ENCODE results near the gene PTPRN.
A peak's percentile ranks its signal among the peaks of the same experiment; 100 is the strongest.
"Not testable (repeated sequence)": the region's sequence is repeated elsewhere in the genome, so short reads cannot be mapped to it uniquely, and the experiment has no call there.

Gene PTPRN

DNA sequence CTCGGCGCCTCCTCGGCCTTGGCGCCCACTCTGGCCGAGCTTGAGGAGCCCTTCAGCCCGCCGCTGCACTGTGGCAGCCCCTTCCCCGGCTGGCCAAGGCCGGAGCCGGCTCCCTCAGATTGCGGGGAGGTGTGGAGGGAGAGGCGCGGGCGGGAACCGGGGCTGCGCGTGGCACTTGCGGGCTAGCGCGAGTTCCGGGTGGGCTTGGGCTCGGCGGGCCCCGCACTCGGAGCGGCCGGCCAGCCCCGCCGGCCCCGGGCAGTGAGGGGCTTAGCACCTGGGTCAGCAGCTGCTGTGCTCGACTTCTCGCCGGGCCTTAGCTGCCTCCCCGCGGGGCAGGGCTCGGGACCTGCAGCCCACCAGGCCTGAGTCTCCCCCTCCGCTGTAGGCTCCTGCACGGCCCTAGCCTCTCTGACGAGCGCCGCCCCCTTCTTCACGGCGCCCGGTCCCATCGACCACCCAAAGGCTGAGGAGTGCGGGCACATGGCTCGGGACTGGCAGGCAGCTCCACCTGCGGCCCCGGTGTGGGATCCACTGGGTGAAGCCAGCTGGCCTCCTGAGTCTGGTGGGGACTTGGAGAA is 3.6 kb upstream of the PTPRN start:
- in situ Hi-C loops (cut with HindIII; ENCODE audit: low pct_ligation_motif_present, low pct_unique_long_range_greater_than_20kb, low sequenced_read_pairs): not testable (repeated sequence)

DNA sequence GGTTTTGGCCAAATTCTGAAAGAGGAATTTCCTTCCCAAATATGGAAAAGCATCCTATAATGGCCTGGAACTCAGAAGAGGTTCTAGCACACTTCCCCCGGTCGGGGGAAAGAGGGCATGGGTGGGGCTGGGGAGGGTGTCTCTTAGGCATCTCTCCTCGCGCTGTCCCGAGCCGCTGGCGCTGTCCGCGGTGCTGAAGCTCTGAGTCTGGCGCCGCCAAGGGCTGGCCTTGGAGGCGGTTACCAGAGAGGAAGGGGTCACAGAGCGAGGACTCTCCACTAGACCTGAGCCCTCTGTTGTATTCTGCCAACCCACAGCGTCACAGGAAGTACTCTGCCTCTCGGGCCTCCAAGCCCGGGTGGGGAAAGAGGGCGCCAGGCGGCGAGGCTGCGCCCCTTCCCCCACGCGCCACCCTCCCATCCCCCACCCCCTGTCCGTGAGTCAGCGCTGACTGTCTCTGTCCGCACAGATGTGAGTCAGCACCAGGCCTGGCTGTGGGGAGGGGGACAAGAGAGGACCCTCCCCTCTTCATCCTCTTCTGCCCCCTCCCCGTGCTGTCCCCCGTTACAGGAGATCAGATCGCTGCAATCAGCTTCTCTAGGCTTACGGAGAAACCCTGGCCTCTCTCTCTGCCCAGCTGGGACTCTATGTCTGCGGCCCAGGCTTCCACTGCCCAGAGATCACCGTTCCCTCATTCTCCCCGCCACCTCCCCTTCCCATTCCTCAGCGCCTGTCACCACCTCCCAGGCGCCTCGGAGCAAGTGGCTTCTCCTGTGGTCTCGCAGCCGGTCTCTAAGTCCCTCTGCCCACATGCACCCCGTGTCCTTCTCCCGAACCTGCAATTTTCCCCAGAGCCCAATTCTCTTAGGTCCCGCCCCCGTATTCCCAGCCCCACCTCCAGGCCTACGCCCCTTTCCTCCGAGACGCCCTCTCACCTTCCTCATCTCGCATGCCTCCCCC is 779 bp downstream of the PTPRN start:
- peak; percentile 90 for DNase-seq
- in situ Hi-C loops (cut with HindIII; ENCODE audit: low pct_ligation_motif_present, low pct_unique_long_range_greater_than_20kb, low sequenced_read_pairs): no loop called here

More for the DNA sequence above, 3.6 kb upstream of the PTPRN start:
- not testable (repeated sequence) for DNase-seq

DNA sequence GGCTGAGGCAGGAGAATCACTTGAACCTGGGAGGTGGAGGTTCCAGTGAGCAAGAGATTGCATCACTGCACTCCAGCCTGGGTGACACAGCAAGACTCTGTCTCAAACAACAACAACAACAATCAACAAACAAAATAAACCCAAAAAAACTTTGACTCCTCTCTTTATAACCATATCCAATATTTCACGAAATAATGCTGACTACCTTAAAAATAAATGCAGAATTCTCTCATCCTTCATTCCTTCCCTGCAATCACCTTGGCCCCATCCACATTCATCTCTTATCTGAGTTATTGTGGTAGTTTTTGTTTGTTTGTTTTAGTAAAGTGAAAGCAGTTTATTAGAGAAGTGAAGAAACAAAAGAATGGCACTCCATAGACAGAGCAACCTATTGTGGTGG is 3.2 kb downstream of the PTPRN start:
- in situ Hi-C loops (cut with HindIII; ENCODE audit: low pct_ligation_motif_present, low pct_unique_long_range_greater_than_20kb, low sequenced_read_pairs): no loop called here
- no peak for DNase-seq

DNA sequence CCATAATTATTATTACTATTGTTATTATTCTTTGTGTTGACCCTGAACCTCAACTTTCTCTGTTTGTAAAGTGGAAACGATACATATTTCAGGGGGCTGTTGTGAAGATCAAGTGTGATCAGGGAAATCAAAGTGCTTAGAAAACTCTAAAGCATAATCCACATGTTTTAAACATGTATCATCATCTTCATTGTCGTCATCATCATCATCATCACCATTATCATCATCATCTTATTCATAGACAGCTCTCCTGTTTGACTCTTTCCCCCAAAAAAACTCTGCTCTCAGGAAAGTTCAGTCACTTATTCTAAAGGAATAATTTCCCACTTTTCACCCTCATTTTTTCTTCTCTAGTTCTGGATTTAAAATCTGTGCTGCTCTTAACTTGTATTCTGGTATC is 5.0 kb downstream of the PTPRN start:
- in situ Hi-C loops (cut with HindIII; ENCODE audit: low pct_ligation_motif_present, low pct_unique_long_range_greater_than_20kb, low sequenced_read_pairs): no loop called here
- no peak for DNase-seq

DNA sequence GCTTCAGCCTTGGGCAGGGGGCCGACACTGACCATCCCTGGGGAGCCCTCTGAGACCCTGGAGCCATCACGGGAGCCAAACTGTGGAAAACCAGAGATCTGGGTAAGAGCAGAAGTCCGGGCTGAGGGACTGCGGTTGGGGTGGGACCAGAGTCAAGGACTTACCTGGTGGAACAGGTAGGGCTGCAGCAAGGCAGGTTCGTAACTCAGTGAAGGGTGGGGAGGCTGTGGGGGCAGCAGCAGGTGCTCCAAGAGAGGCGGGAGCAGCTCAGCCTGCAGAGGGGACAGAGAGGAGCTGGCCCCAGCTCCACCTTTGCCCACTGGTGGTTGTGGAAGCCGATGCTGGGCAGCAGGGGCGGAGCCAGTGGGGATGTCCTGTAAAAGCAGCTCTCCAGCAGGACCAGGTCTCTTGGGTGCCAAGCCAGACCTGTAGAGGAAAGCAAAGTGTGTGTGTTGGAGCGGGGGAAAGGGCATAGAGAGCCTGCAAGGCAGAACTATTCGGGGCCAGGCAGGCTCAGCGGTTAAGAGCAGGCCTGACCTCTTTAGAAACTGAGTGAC is 6.7 kb downstream of the PTPRN start:
- DNase-seq: no peak
- in situ Hi-C loops (cut with HindIII; ENCODE audit: low pct_ligation_motif_present, low pct_unique_long_range_greater_than_20kb, low sequenced_read_pairs): no loop called here

DNA sequence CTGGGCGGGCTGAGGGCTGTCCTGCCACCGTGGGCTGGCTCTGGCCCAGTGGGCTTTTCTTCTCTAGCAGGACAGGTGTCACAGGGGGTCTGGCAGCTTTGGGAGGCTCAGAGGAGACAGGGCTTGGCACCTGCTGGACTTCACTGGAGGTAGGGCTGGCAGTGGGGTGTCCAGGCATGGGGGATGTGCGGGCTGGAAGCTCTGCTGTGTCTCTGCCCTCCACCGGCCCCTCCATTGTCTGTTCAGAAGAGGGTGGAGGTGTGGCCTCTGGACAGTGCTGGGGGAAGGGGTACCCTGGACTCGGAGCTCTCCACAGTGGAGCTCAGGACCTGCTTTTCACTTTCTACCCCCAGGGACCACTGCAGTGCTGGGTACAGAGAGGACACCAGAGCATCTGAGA is 9.2 kb downstream of the PTPRN start:
- no peak for DNase-seq
- in situ Hi-C loops (cut with HindIII; ENCODE audit: low pct_ligation_motif_present, low pct_unique_long_range_greater_than_20kb, low sequenced_read_pairs): no loop called here

DNA sequence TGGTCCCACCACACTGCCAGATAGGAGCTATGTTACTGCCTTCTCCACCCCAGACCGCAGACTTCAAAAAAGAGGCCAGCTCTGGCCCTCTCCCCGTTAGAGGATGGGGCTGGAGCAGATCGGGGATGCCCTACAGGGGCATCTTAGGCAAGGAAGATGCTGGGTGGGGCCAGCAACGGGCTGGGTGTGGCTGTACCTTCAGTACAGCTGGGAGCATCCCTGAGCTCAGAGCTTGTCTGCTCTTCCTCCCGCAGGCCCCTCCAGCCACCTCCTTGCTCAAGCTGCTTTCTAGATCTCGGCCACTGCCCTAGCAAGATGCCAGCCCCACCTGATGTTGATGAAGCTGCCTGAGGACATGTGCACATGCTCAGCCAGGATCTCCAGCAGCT is 9.8 kb downstream of the PTPRN start:
- in situ Hi-C loops (cut with HindIII; ENCODE audit: low pct_ligation_motif_present, low pct_unique_long_range_greater_than_20kb, low sequenced_read_pairs): no loop called here
- no peak for DNase-seq

DNA sequence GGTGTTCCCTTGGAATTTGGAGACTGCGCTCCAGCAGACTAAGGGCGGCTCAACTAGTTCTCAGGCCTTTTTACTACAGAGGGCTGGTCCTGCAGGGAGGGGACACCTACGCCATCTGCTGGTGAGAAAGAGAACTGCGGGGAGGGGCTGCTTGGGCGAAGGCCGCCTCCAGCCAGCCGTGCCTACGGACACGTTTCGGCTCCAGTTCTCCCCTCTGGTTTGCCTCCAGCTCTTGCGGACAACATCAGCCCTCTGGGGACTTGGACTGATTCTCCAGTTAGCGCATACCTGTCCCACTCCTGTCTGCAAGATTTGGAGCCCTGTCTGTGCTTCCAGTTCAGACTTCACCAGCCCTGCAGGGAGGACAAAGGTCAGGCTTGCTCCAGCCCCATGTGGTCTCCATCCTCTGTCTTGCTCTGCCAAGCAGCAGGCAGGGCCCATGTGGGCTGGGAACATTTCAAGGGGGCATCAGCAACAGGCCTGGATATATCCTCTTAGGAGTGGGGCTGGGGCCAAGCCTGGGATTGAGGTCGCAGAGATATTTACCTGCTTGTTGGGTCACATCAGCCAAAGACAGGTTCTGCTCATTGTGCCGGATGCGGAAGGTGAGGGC is 10.3 kb downstream of the PTPRN start:
- peak; percentile 81 for DNase-seq
- in situ Hi-C loops (cut with HindIII; ENCODE audit: low pct_ligation_motif_present, low pct_unique_long_range_greater_than_20kb, low sequenced_read_pairs): no loop called here

DNA sequence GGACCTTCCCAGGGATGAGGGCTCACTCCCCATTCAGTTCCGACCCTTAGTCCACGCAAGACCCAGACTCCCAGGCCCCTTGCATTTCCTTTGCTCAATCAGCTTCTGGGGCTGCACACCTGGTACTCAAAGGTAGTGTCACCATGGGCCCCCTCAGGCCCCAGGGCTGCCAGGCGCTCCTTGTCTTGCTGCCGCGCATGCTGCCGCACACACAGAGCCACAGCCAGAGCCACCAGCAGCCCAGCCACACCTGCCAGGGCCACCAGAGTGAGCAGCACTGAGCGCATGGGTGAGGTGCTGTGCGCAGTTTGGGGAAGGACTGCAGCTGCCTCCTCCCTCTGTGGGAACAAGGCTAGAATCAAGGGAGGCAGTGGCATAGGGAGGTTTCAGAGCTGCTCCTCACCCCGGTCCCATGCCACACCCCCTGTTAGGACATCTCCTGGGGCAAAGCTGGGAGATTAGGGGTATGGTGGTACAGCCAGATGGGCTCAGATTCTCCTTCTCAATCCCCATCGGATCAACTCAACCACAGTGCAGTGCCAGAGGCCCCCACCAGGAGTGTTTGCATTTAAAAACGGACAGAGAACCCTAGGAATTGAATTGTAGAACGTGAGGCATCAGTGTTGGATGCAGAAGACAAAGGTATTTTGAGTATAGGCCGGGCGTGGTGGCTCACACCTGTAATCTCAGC is 11.3 kb downstream of the PTPRN start:
- DNase-seq: peak; percentile 20
- in situ Hi-C loops (cut with HindIII; ENCODE audit: low pct_ligation_motif_present, low pct_unique_long_range_greater_than_20kb, low sequenced_read_pairs): no loop called here

DNA sequence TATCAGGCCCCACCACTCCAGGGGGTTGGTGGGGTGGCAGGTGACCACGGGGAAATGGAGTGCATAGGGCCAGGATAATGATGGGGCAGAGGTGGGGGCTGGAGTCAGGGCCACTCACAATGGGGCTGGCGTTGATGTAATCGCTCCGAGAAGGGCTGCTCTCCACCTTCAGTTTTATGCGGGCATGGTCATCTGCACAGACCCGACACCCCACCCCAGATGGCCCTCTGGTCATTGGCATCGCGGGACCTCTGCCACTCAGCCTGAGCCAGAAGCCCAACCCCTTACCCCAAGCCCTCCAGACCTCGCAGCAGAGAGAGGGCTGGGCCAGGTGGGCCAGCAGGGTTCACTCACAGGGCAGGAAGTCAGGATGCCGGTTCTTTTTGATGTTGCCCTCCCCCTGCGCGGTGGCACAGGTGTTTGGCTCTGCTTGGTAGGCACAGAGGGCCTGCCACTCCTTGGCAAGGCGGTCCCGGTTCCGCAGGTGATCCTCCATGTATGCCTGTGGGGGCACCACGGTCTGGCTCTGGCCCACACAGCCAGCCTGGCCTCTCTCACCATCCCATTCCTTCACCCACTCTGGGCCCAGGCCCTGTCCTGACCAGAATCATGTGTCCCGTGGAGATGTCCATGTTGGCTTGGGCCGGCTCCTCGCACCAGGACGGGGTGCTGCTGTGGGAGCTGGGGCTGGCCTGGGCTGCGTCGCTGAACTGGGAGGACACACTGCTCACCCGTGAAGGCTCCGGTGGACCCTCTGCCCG is 12.4 kb downstream of the PTPRN start:
- in situ Hi-C loops (cut with HindIII; ENCODE audit: low pct_ligation_motif_present, low pct_unique_long_range_greater_than_20kb, low sequenced_read_pairs): no loop called here
- no peak for DNase-seq

DNA sequence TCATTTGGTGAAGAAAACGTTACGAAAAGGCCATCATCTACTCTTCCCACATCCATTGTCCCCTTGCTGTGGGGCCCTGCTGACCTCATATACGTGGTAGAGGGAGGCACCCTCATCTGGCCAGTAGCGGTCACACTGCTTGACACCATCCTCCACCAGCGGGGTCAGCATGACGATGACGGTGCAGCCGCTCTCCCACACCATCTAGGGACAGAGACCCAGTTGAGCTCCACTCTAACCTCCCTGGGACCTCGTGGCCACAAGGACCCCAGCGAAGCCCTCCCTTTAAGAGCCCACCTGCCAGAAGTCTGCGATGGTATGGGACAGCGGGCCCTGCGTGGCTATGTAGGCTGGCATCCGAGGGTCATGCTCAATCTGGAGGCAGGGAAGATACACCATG is 13.1 kb downstream of the PTPRN start:
- in situ Hi-C loops (cut with HindIII; ENCODE audit: low pct_ligation_motif_present, low pct_unique_long_range_greater_than_20kb, low sequenced_read_pairs): no loop called here
- DNase-seq: no peak

DNA sequence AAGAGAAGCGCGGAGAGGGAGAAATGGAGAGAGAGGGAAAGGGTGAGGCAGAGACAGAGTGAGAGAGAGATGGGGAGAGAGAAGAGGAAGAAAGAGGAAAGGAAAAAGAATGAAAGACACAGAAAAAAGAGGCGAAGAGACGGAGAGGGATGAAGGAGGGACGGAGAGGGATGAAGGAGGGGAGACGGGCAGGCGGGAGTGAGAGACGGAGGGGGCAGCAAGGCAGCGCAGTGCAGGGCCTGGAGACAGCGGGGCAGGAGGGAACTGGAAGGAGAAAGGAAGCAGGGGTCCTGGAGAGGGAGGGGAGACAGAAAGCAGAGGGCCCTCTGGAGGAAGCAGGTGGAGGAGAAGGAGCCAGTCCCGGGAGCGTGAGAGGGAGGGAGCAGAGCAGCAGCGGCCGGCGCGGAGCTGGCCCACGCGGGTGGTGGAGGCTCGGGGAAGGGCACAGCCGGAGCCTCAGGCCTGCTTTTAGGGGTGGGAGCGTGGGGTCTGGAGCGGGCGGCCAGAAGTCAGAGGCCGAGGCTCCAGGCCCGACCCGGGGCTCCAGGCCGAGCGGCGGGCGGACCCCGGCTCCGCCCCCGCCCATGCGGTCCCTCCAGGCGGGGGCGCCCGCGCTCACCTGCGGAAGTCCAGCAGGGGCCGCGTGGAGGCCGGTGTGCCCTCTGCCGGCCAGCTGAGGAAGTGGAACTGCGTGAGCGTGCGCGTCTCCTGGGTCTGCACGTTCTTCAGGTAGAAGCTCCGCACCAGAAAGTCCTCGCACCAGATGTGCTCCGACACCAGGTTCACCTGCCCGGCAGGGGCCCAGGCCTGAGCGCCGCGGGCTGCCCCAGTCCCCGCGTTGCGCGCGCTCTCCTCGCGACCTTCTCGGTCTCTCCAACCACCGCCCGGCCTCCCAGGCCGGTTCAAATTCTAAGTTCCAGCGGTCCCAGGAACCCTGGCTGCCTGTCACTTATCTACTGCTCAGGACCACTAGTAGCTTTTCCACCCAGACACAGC is 14.5 kb downstream of the PTPRN start:
- peak; percentile 86 for DNase-seq
- in situ Hi-C loops (cut with HindIII; ENCODE audit: low pct_ligation_motif_present, low pct_unique_long_range_greater_than_20kb, low sequenced_read_pairs): no loop called here

DNA sequence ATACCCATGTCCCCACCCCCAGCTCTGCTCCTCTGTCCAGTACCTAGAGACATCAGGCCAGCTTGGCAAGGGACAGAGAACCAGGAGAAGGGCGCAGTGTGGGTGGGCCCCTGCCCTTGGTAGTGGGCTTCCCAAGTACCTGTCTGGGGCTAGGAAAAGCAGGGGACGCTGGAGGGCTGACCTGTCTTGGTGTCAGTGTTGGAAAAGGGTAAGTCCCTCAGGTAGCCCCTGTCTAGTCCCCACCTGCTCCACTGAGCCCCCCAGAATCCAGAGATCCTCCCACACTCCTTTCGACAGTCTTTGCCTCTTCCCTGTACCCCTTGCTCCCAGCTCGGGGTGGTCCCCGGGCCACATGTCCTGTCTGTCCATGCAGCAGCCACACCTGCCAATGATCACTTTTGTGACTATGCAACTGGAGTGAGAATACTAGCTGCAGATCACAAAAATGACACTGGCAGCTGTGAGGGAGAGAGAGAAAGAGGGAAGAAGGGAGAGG is 15.4 kb downstream of the PTPRN start:
- in situ Hi-C loops (cut with HindIII; ENCODE audit: low pct_ligation_motif_present, low pct_unique_long_range_greater_than_20kb, low sequenced_read_pairs): no loop called here
- no peak for DNase-seq

DNA sequence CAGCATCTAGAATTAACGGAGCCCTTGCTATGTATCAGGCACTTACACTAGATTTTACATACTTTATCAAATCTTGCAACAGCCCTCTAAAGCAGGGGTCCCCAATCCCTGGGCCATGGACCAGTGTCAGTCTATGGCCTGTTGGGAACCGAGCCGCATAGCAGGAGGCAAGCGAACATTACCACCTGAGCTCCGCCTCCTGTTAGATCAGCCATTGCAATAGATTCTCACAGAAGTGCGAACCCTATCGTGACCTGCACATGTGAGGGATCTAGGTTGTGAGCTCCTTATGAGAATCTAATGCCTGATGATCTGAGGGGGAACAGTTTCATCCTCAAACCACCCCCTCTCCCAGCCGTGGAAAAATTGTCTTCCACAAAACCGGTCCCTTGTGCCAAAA is 16.6 kb downstream of the PTPRN start:
- in situ Hi-C loops (cut with HindIII; ENCODE audit: low pct_ligation_motif_present, low pct_unique_long_range_greater_than_20kb, low sequenced_read_pairs): no loop called here
- no peak for DNase-seq

DNA sequence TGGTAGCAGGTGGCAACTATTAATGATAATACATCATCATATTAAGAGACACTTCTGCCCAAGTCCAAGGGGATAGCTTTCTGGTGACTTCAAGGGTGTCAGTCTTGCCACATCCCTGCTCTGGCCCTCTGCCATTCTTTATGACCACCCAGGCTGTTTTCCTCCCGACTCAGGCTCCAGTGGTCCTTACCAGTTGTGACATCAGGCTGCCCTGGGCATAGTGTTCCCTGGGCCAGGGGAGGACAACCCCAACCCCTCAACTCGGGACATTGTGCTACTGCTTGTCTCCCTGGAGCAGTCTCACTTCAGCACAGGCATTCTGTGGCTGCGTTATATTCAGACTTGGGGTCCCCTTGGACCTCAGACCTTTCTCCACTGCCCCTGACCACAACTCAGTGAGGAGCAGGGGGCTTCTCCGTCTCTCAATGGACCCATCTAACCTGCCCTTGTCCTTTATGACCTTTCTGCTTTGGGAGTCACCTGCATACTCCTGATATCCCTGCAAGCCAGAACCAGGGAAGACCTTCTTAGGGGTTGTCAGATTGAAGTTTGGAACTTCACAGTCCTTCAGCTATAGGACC is 17.2 kb downstream of the PTPRN start:
- in situ Hi-C loops (cut with HindIII; ENCODE audit: low pct_ligation_motif_present, low pct_unique_long_range_greater_than_20kb, low sequenced_read_pairs): no loop called here
- DNase-seq: no peak

DNA sequence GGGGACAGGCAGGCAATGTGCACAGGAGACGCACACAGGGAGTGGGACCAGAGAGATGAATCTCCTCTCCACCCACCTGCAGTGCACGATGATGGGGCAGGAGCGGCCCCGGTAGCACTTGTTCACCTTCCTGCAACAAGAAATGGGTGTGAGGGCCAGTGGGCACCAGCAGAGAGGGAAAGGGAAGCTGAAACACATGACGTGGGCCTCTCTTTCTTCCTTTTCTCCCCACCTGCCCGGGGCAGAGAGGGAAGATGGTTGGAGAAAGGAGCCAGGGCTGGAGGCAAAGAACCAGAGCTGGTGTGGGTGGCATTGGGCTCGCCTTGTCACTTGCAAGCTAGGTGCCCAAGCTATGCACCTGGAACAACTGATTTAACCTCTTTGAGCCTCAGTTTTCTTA is 17.8 kb downstream of the PTPRN start:
- in situ Hi-C loops (cut with HindIII; ENCODE audit: low pct_ligation_motif_present, low pct_unique_long_range_greater_than_20kb, low sequenced_read_pairs): no loop called here
- DNase-seq: no peak

All from ACHN (cell line).